Hematopoietic multipotent progenitor cell treated with erythropoietin and hydrocortisone succinate and interleukin-3 and kit ligand, for 4 days (in vitro differentiated cells): Measurements from ENCODE around the gene HAO2.
A peak's percentile ranks its signal among the peaks of the same experiment; 100 is the strongest.

ENCODE experiments used
- DNase-seq: peaks from one replicate; pipeline ENCODE4 v3.0.0-alpha.2; 2015

Gene HAO2

GRCh38 chr1:119380983-119381662 lies 12.5 kb downstream of the HAO2 start:
- DNase-seq: no peak

- DNase-seq: no peak
Observed at GRCh38 chr1:119384591-119384990, 16.0 kb downstream of the HAO2 start.

DNA sequence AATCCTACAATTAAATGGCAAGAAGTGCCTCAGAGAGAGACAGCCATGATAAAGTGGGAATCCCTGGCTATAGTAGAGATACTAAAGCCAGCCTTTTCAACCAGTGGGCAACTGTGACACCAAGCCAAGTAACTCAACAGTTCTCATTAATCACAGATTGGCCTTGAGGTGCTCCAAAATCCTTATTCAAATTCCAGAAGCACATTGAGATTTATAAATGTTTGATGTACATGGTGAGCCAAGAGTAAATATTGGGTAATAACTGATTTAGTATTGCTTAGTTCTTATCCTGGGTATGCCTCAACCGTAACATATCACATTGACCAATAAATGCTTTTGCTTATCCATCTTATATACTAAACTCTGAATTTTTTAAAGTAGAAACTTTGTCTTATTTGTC lies 17.1 kb downstream of the HAO2 start:
- DNase-seq: no peak

DNA sequence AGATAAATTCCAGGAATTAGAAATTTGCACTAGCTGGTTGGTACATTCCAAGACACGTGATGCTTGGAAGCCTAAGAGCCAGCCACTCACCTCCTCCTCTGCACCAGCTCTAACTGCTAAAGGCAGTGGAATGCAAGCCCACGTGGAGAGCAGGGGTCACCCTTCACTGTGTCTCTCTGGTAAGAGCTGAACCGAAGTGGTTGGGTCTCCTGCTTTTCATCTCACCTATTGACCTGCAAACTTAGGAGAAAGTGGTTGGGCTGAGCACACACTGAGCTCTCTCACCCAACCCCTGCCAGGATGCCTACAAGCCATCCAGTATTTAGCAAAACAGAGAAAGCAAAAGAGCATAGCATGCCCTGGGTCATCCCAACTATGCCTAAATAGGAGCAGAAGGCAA lies 19.3 kb downstream of the HAO2 start:
- no peak for DNase-seq

DNA sequence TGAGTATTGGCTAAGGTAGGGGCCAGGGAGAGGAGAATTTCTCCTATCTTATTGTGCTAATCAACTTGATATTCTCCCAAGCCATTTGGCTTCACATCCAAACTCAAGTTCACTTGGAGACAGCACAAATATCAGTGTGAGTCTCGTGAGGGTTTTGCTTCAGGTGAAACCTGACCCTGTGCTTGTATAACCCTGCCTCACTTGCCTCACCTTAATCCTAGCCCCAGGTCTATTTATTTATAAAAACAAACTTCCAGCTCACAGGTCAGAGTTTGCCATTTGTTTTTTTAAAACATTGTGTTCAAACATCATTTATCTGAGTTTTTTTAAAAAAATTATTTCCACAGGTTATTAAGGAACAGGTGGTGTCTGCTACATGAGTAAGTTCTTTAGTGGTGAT lies 19.9 kb downstream of the HAO2 start:
- no peak for DNase-seq

DNA sequence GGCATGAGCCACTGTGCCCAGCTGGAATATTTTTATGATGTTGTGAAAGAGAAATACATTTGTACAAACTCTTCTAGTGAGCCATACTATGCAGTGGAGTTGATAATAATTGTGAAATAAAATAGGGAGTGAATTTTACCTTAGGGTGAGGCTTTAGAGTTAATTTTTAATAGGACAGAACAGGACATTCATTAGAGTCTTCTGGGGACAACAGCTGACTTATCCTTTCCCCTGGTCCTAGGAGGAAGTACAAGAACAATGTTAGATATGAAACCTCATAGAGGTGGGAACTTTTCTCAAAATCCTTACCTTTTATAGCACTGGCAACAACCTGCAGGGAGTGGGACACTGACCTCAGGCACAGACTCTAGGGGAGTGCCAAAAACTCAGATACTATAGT lies 21.9 kb downstream of the HAO2 start:
- no peak for DNase-seq

- DNase-seq: no peak
Observed at GRCh38 chr1:119391749-119392148, 23.2 kb downstream of the HAO2 start.

DNA sequence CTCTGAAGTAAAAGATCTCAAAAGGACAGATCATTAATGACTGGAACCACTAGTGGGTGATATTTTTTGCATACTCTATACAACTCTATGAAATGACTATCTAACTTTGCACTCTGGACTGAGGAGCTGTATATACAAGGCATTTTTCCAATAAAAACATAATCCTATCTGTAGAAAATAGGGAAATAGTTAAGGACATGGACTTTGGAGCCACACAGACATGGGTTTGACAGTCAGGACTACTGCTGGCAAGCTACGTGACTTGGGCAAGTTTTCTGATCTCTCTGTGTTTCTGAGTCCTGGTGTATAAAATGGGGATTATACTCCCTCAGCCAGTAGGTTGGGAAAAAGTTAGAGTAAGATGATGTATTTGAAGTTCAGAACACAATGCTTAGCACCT lies 25.5 kb downstream of the HAO2 start:
- no peak for DNase-seq

DNA sequence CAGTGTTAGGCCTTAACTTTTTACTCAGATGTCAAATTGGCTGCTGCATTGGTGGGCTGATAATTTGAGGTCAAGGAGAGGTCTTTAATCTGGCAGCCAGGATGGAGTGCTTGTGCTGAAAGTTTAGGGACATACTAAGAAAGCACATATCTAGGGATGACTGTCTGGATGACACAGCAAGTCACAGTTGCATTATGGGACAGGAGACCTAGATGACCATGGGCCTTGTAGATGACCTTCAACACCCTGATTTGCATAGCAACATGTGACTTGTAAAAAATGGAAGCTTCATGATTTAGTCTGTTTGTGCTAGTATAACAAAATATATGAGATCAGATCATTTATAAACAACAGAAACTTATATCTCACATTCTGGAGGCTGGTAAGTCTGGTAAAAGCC lies 28.4 kb downstream of the HAO2 start:
- no peak for DNase-seq

DNA sequence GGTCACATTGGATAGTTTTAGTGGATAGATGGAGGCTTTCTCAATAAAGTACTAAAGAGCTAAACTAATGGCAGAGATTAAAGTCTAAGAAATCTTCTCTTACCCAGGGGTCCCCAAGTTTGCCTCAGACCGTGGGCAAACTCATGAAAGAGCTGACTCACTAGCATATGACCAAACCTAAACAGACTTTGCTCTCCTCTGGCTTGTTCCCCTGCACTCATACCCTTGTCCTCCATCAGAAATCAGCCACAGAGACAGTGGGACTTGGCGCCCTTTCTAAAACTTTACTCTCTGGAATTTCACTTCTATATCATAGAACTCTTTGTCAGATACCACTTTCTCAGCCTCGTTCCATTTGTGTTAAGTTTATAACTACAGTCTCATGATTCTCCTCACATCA lies 29.4 kb downstream of the HAO2 start:
- no peak for DNase-seq

DNA sequence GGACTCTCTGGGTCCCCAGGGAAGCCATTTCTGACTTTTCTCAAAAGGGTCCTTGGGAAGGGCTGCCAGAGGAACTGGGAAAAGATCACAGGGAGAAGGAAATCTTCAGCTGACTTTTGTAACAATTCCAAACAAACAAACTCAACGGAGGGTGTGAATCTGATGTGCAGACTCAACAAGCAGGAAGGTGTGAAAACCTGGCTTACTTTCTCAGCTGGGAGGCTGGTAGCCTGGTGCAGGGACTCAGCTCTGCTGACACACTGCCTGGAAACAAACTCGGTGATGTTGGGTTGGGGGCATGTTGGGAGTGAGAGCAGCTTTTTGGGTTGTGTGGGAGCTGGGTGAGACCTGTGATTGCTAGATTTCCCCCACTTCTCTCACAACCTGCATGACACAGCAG lies 36.2 kb downstream of the HAO2 start:
- no peak for DNase-seq

DNA sequence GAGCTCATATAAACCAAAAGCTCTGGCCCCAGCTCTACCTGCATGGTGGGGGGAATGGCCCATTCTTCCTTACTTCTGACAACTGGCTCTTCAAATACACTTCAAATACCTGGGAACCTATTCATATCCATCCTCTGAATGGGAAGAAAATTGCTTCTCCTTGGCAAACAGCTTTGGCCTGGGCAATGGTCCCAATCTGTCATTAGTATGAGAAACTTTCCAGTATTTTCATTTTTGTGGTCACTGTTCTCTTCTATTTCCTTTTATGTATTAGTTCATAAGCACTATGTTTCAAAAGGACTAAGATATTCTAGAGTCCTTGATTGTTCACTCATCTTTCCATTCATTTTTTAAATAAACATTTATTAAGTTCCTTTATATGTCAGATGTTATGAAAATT lies 41.1 kb downstream of the HAO2 start:
- no peak for DNase-seq

DNA sequence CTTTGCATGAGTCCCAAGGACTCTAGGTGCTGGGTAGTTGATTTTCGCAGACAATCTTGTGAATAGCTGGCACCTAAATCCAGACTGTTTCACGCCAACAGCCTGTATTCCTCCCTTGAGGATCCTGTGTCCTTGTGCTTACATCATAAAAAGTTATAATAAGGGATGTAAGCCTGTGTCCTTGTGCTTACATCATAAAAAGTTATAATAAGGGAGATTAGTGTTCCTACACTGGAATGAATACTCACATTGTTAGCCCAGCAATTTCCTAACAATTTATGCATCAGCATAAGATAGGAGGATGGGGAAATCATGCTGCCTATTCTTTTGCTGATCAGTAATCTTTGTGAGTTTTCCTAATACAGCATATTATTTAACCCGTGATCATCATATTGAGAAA lies 42.4 kb downstream of the HAO2 start:
- DNase-seq: no peak

- DNase-seq: no peak
Observed at GRCh38 chr1:119414950-119415349, 46.4 kb downstream of the HAO2 start, which contains the start of gene HSD3B2. TSS of gene HSD3B2 (plus strand) at chr1:119415150. CDS start at chr1:119415420, 270 bp downstream.

DNA sequence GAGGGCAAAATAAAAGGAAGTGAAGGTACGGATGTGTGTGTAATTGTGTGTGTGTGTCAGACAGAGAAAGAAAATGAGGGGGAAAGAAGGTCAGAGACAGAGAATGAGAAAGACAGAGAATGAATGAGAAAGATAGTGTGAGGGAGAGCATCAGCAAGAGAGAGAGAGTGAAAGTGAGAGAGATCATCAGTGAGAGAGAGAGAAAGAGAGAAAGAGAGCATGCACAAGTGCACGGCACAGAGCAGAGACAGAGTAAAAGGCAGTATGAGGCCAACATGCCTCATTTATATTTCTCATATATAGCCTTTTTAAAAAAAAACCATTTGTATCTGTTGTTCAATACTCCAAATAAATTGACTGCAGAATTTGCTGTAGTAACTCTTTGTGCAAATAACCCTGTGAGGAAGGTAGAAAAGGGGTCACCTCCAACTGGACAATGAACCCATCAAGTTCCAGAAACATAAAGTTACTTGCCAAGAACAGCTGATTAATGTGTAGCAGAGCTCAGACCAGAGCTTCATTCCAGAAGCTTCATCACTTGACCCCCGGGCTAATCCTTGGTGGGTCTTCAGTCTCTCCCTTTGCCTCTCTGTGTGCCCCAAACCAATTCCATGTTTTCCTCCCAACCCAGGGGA lies 47.5 kb downstream of the HAO2 start:
- DNase-seq: no peak

DNA sequence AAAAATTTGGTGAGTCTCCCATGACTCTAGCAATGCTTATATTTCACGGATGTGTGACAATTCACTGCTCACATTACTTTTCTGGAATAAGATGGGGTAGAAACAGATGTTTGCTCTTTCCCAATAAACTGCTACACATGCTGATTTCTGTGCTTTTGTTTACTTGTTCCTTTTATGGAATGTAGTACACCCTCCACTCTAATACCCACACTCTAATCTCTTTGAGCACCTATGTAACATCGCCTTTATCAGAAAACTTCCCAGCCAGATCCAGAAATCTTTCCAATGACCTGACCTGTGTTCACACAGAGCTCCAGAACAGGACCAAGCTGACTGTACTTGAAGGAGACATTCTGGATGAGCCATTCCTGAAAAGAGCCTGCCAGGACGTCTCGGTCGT lies 50.5 kb downstream of the HAO2 start:
- no peak for DNase-seq

GRCh38 chr1:119420638-119421037 lies 52.1 kb downstream of the HAO2 start:
- DNase-seq: no peak

GRCh38 chr1:119422631-119423030 lies 54.0 kb downstream of the HAO2 start:
- no peak for DNase-seq

DNA sequence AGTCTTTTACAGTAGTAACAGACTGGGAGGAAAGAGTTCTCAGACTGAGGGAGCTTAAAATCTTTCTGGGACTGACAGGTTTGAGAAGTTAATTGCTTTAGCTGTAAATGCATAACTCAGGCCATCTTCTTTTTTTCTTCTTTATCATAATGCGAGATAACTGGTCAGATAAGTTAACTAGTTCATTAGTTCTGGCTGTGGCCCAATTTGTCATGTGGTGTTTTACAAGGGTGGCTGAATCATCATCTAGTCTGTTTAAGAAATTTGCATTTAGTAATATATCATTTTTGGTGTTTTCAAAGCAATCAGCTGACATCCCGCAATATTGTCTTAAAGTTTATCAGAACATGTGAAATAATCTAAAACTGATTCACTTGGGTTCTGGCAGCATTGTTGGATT lies 60.4 kb downstream of the HAO2 start:
- DNase-seq: peak; percentile 1

DNA sequence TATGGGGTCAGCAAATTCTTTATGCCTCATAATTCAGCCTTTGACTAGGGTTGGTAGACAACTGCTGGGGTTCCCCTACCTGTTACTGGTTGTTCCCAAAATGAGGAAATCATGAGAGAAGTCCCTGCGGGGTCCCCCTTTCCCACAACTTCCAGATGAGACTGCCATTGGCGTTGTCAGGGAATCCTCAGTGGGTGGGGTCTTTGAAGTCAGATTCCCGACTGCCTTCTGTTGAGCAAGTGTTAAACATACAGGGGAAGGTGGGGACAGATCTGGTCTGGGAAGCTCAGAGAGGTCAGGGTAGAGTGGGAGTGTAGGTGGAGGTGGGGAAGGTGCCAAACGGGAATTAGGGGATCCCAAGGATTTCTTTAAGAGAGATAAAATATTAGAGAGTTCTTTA lies 61.1 kb downstream of the HAO2 start:
- no peak for DNase-seq

DNA sequence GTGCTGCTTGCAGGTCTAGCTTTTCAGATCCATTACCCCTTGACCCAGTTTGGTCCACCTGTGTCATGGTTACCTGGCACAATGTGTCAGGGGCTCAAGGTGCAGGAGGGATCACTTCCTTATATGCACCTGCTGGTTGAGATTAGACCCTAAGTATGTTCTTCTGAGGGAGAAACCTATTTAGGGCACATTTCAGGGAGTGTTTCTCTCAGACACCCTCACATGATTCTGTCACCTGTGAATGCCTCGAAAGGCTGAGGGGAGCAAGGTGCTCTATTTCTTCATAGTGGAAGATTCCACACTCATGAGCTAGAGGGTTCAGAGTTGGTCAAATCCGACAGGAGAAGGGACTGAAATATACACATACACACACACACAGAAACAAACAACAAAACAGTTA lies 61.9 kb downstream of the HAO2 start:
- DNase-seq: no peak

DNA sequence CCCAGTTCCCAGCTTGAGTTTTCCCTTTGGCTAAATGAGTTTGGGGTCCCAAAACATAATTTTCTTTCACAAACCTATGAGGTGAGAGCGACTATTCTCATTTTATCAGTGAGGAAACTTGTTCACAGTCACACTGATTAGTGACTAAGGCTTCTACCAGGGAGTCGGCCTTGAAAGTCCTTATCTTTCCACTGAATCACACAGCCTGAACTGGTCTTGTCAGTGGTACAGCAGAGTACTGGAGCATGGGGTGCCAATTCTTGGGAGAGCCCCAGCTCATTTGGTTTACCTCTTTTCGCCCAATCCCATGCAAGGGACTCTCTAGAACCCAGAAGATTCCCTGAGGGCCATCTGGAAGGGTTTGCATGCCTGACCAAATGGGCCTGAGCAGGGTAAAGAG lies 63.3 kb downstream of the HAO2 start:
- peak; percentile 2 for DNase-seq

- no peak for DNase-seq
Observed at GRCh38 chr1:119435052-119435451, 66.5 kb downstream of the HAO2 start.

- no peak for DNase-seq
Observed at GRCh38 chr1:119438761-119439160, 70.2 kb downstream of the HAO2 start.

GRCh38 chr1:119440721-119441307 lies 72.2 kb downstream of the HAO2 start:
- no peak for DNase-seq
